WERI-Rb-1 (cell line): ENCODE data around the gene UBAC1.
A peak's percentile ranks its signal among the peaks of the same experiment; 100 is the strongest.
"Not testable (repeated sequence)": the region's sequence is repeated elsewhere in the genome, so short reads cannot be mapped to it uniquely, and the experiment has no call there.

Experiments used
- DNase-seq: peaks from one replicate; pipeline ENCODE4 v3.0.0-alpha.2; 2020
- H3K27ac ChIP-seq: fragments of 250-450 bp; sonication (Bioruptor Pico); 2 replicates; pipeline ENCODE4 v1.5.1; 2020; ENCODE audit warnings: mild to moderate bottlenecking, moderate library complexity
- H3K27me3 ChIP-seq: fragments of 250-450 bp; sonication (Bioruptor Pico); 2 replicates; pipeline ENCODE4 v1.5.1; 2021; ENCODE audit warnings: mild to moderate bottlenecking, low read depth, moderate library complexity; ENCODE audit not compliant: insufficient read depth, severe bottlenecking
- H3K36me3 ChIP-seq: fragments of 250-450 bp; sonication (Bioruptor Pico); 2 replicates; pipeline ENCODE4 v1.5.1; 2020; ENCODE audit warnings: mild to moderate bottlenecking, moderate library complexity
- H3K4me3 ChIP-seq: 2 replicates; pipeline ENCODE4 v1.5.1; 2011; ENCODE audit warnings: low read depth, mild to moderate bottlenecking, control low read depth, low read length
- H3K9me3 ChIP-seq: fragments of 250-450 bp; sonication (Bioruptor Pico); 2 replicates; pipeline ENCODE4 v1.5.1; 2021; ENCODE audit warnings: mild to moderate bottlenecking, moderate library complexity; ENCODE audit not compliant: severe bottlenecking
- CTCF ChIP-seq: IDR thresholded peaks from 2 replicates; pipeline ENCODE4 v1.5.1; 2011; ENCODE audit warnings: low read depth, mild to moderate bottlenecking, control low read depth, inconsistent platforms, low read length

UBAC1 gene

GRCh38 chr9:135957431-135957830 is 3.7 kb downstream of the UBAC1 start:
- H3K4me3 ChIP-seq, result no peak overlapping the region
- H3K9me3 ChIP-seq, result no peaks in the 10 kb centered on the region
- DNase-seq, result no peak
- no peak for TF ChIP-seq CTCF
- peaks cover 30% of the 10 kb centered on the region for H3K36me3 ChIP-seq
- no peaks in the 10 kb centered on the region for H3K27me3 ChIP-seq
- no peak overlapping the region for H3K27ac ChIP-seq

GRCh38 chr9:135956802-135957174 is 4.4 kb downstream of the UBAC1 start:
- no peak for TF ChIP-seq CTCF
- Histone ChIP-seq H3K9me3 (no peaks in the 10 kb centered on the region), H3K27me3 (no peaks in the 10 kb centered on the region), H3K27ac (no peak overlapping the region), H3K4me3 (no peak overlapping the region), H3K36me3 (peaks cover 37% of the 10 kb centered on the region)
- no peak for DNase-seq

GRCh38 chr9:135955934-135956801 is 5.0 kb downstream of the UBAC1 start:
- H3K4me3 ChIP-seq, result no peak overlapping the region
- TF ChIP-seq CTCF, result no peak

GRCh38 chr9:135952664-135953206 is 8.4 kb downstream of the UBAC1 start:
- Histone ChIP-seq H3K27ac (peak overlapping the region; percentile 87), H3K36me3 (peaks cover 64% of the 10 kb centered on the region)

More at GRCh38 chr9:135955934-135956801, 5.0 kb downstream of the UBAC1 start:
- no peak for DNase-seq
- Histone ChIP-seq H3K27me3 (no peaks in the 10 kb centered on the region), H3K27ac (no peak overlapping the region), H3K9me3 (no peaks in the 10 kb centered on the region), H3K36me3 (peaks cover 43% of the 10 kb centered on the region)

GRCh38 chr9:135951889-135952663 is 9.1 kb downstream of the UBAC1 start:
- Histone ChIP-seq H3K27ac (peak overlapping the region; percentile 87), H3K27me3 (no peaks in the 10 kb centered on the region), H3K36me3 (peaks cover 71% of the 10 kb centered on the region), H3K4me3 (no peak overlapping the region), H3K9me3 (no peaks in the 10 kb centered on the region)
- peak; percentile 66 for DNase-seq
- no peak for TF ChIP-seq CTCF

More at GRCh38 chr9:135952664-135953206, 8.4 kb downstream of the UBAC1 start:
- TF ChIP-seq CTCF, result no peak
- H3K4me3 ChIP-seq, result no peak overlapping the region
- no peaks in the 10 kb centered on the region for H3K9me3 ChIP-seq
- no peak for DNase-seq
- no peaks in the 10 kb centered on the region for H3K27me3 ChIP-seq

GRCh38 chr9:135951310-135951709 is 9.9 kb downstream of the UBAC1 start:
- not testable (repeated sequence) for DNase-seq, H3K9me3 ChIP-seq, H3K27me3 ChIP-seq, H3K4me3 ChIP-seq
- peak overlapping the region; percentile 87 for H3K27ac ChIP-seq
- H3K36me3 ChIP-seq, result peaks cover 78% of the 10 kb centered on the region

- peaks cover 82% of the 10 kb centered on the region for H3K36me3 ChIP-seq
- H3K4me3 ChIP-seq, H3K27me3 ChIP-seq, DNase-seq, H3K9me3 ChIP-seq: not testable (repeated sequence)
- peak overlapping the region; percentile 87; the same call in 1 of the 2 replicates for H3K27ac ChIP-seq
These were observed 10.3 kb downstream of the UBAC1 start for GRCh38 chr9:135950841-135951240.
